Measurements from ENCODE around the gene KIT.
A peak's percentile ranks its signal among the peaks of the same experiment; 100 is the strongest.

Gene KIT

GRCh38 chr4:54651050-54651449 lies 6.7 kb upstream of the KIT start:
- TF ChIP-seq CTCF (conservative IDR thresholded peaks at IDR 0.05; ENCODE audit: low read depth, low read length) = no peak
- H3K4me3 ChIP-seq (ENCODE audit: low read length) = no peak overlapping the region
- no peak for DNase-seq (ENCODE audit: low read depth)

GRCh38 chr4:54654753-54655152 lies 3.0 kb upstream of the KIT start:
- TF ChIP-seq CTCF (conservative IDR thresholded peaks at IDR 0.05; ENCODE audit: low read depth, low read length) = no peak
- H3K4me3 ChIP-seq (ENCODE audit: low read length) = no peak overlapping the region
- DNase-seq (ENCODE audit: low read depth) = no peak

GRCh38 chr4:54657185-54657550 lies 589 bp upstream of the KIT start:
- no peak for TF ChIP-seq CTCF (conservative IDR thresholded peaks at IDR 0.05; ENCODE audit: low read depth, low read length)
- H3K4me3 ChIP-seq (ENCODE audit: low read length) = peak overlapping the region; percentile 53
- DNase-seq (ENCODE audit: low read depth) = no peak

GRCh38 chr4:54658252-54659093 lies 716 bp downstream of the KIT start:
- H3K4me3 ChIP-seq (ENCODE audit: low read length) = peak overlapping the region; percentile 53
- peak; percentile 20 for TF ChIP-seq CTCF (conservative IDR thresholded peaks at IDR 0.05; ENCODE audit: low read depth, low read length)
- DNase-seq (ENCODE audit: low read depth) = no peak

- peak overlapping the region; percentile 53 for H3K4me3 ChIP-seq (ENCODE audit: low read length)
- TF ChIP-seq CTCF (conservative IDR thresholded peaks at IDR 0.05; ENCODE audit: low read depth, low read length) = no peak
- DNase-seq (ENCODE audit: low read depth) = no peak
These were observed 1.6 kb downstream of the KIT start for GRCh38 chr4:54659313-54659712.

GRCh38 chr4:54659749-54660535 lies 2.2 kb downstream of the KIT start:
- no peak for DNase-seq (ENCODE audit: low read depth)
- no peak overlapping the region for H3K4me3 ChIP-seq (ENCODE audit: low read length)
- no peak for TF ChIP-seq CTCF (conservative IDR thresholded peaks at IDR 0.05; ENCODE audit: low read depth, low read length)

Measured in retinal pigment epithelial cell (primary cell).